Measurements from ENCODE around the gene CST4. TPM values are rescaled to one million over a fixed set of nuclear protein-coding genes. Genes with fewer than 3 reads are reported as not detected.

The CST4 gene
- polyA plus RNA-seq, 1 of the 3 experiments (the other 2 are of a cell fraction) = not detected

DNA sequence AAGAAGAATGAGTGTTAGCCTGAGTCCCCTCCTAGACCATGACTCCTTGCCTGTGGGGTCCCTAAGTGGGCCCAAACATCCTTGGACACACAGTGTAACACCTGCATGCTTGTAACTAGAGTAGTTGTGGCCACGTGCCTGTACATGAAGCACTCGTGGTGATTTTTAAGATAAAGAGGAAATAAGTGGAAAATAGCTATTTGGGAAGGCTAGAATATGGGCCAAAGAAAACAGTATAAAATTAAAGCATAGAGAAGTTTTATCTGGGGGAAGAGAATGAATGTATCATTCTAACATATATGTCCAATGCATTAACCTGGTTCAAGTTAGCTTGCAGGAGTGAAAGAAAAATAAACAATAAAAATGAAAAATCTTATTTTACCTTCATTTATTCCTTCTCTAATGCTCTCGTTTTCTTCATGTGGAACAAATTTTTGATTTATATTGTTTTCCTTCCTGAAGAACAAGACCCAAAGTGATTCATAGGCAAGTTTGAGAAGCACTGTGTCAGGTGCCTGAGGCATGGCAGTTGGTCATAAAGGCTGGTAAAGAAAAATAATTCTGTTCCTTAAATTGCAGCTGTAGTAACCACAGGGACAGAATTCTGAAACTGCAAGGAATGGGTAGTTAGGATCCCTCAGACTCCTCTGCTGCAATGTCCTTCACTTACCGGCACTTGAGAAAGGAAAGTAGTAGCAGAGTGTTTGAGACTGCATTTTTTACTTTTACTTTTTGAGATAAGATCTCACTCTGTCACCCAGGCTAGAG lies 42.5 kb downstream of the CST4 start:
- Histone ChIP-seq H3K4me3 (ENCODE audit: low read depth in 2 of 2, low read length in 1 of 2) (no peak overlapping the region), H4K20me1 (ENCODE audit: insufficient read depth) (no peaks in the 10 kb centered on the region), H3K36me3 (replicated peaks in 1 of 2; ENCODE audit: control insufficient read depth in 1 of 2, insufficient read depth in 2 of 2, low read length in 1 of 2) (no peaks in the 10 kb centered on the region), H3K4me2 (no peak overlapping the region), H3K4me1 (ENCODE audit: control insufficient read depth in 1 of 2, insufficient read depth in 2 of 2, low read depth in 1 of 2, low read length in 1 of 2) (peaks cover 0 to 5% of the 10 kb centered on the region in 2 experiments; a peak in 2 of 4 replicates), H3K27ac (ENCODE audit: low read depth in 2 of 2, low read length in 1 of 2) (no peak overlapping the region), H3K9me3 (no peaks in the 10 kb centered on the region), H3F3A (replicated peaks; ENCODE audit: insufficient read depth) (no peaks in the 10 kb centered on the region), H3K9ac (no peak overlapping the region), H3K79me2 (ENCODE audit: insufficient read depth) (no peaks in the 10 kb centered on the region), H3K27me3 (ENCODE audit: insufficient read depth) (no peaks in the 10 kb centered on the region), H2AFZ (ENCODE audit: low read depth) (no peak overlapping the region), H3K9me2 (no peaks in the 10 kb centered on the region)
- no peak for DNase-seq
- POLR2A ChIA-PET = no interaction called here
- no peak for TF ChIP-seq FOXM1 (IDR thresholded peaks at IDR 0.05; ENCODE audit: low read depth)
- no peak for TF ChIP-seq JUND (IDR thresholded peaks at IDR 0.05)
- TF ChIP-seq SIN3A (IDR thresholded peaks at IDR 0.05; ENCODE audit: borderline replicate concordance, low read depth, low read length) = no peak
- no peak for TF ChIP-seq MXI1 (IDR thresholded peaks at IDR 0.05; ENCODE audit: low read depth, low read length)
- TF ChIP-seq, protein P1, sequence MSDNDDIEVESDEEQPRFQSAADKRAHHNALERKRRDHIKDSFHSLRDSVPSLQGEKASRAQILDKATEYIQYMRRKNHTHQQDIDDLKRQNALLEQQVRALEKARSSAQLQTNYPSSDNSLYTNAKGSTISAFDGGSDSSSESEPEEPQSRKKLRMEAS (IDR thresholded peaks at IDR 0.05; ENCODE audit: low read depth) = no peak
- no peak for TF ChIP-seq IRF3 (IDR thresholded peaks at IDR 0.05; ENCODE audit: low read depth, low read length)
- TF ChIP-seq, protein P2, sequence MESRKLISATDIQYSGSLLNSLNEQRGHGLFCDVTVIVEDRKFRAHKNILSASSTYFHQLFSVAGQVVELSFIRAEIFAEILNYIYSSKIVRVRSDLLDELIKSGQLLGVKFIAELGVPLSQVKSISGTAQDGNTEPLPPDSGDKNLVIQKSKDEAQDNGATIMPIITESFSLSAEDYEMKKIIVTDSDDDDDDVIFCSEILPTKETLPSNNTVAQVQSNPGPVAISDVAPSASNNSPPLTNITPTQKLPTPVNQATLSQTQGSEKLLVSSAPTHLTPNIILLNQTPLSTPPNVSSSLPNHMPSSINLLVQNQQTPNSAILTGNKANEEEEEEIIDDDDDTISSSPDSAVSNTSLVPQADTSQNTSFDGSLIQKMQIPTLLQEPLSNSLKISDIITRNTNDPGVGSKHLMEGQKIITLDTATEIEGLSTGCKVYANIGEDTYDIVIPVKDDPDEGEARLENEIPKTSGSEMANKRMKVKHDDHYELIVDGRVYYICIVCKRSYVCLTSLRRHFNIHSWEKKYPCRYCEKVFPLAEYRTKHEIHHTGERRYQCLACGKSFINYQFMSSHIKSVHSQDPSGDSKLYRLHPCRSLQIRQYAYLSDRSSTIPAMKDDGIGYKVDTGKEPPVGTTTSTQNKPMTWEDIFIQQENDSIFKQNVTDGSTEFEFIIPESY (IDR thresholded peaks at IDR 0.05; ENCODE audit: borderline replicate concordance, low read depth) = no peak
- TF ChIP-seq NFIC (IDR thresholded peaks at IDR 0.05; ENCODE audit: borderline replicate concordance) = no peak
- TF ChIP-seq RFX5 (IDR thresholded peaks at IDR 0.05; ENCODE audit: low read length) = no peak
- no peak for TF ChIP-seq GATA2 (CRISPR knock-in tag; IDR thresholded peaks at IDR 0.05)
- no peak for TF ChIP-seq EP300 (IDR thresholded peaks at IDR 0.05; ENCODE audit: borderline replicate concordance in 1 of 2, low read depth in 1 of 2, low read length in 1 of 2)
- TF ChIP-seq MEF2A (IDR thresholded peaks at IDR 0.05; ENCODE audit: borderline replicate concordance, low read depth) = no peak
- TF ChIP-seq CTCF (IDR thresholded peaks at IDR 0.05) = no peak
- TF ChIP-seq FOSL2 (IDR thresholded peaks at IDR 0.05; ENCODE audit: borderline replicate concordance, low read depth) = no peak
- TF ChIP-seq ELF1 (IDR thresholded peaks at IDR 0.05) = no peak
- no peak for TF ChIP-seq FOXJ3 (CRISPR knock-in tag; IDR thresholded peaks at IDR 0.05)
- TF ChIP-seq, protein P3, sequence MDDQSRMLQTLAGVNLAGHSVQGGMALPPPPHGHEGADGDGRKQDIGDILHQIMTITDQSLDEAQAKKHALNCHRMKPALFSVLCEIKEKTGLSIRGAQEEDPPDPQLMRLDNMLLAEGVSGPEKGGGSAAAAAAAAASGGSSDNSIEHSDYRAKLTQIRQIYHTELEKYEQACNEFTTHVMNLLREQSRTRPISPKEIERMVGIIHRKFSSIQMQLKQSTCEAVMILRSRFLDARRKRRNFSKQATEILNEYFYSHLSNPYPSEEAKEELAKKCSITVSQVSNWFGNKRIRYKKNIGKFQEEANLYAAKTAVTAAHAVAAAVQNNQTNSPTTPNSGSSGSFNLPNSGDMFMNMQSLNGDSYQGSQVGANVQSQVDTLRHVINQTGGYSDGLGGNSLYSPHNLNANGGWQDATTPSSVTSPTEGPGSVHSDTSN (IDR thresholded peaks at IDR 0.05) = no peak
- TF ChIP-seq POLR2AphosphoS5 (IDR thresholded peaks at IDR 0.05; ENCODE audit: low read depth, low read length) = no peak
- TF ChIP-seq TAF1 (IDR thresholded peaks at IDR 0.05; ENCODE audit: borderline replicate concordance, low read depth, low read length) = no peak
- TF ChIP-seq, protein P4, sequence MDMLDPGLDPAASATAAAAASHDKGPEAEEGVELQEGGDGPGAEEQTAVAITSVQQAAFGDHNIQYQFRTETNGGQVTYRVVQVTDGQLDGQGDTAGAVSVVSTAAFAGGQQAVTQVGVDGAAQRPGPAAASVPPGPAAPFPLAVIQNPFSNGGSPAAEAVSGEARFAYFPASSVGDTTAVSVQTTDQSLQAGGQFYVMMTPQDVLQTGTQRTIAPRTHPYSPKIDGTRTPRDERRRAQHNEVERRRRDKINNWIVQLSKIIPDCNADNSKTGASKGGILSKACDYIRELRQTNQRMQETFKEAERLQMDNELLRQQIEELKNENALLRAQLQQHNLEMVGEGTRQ (IDR thresholded peaks at IDR 0.05; ENCODE audit: borderline replicate concordance, low read depth, low read length) = no peak
- WGBS (ENCODE audit: low lambda C conversion rate) = 29% methylated on average over 4 of the region's 4 CpGs
- CTCF ChIA-PET = interaction anchor here (0.7 kb wide), 1 partner anchor 23 kb away, joined by 3 read pairs; no protein-coding TSS in a partner anchor

Measured in SK-N-SH (cell line).